GM18508 (cell line): Measurements from ENCODE around the gene DDX1.
"Not testable (repeated sequence)": the region's sequence is repeated elsewhere in the genome, so short reads cannot be mapped to it uniquely, and the experiment has no call there.

Experiments
- ATAC-seq: cut with Tn5 transposase; IDR thresholded peaks from one replicate; pipeline ENCODE4 v1.9.1; 2021; ENCODE audit warnings: moderate number of reproducible peaks; ENCODE audit not compliant: insufficient read depth, unreplicated experiment

The DDX1 gene

DNA sequence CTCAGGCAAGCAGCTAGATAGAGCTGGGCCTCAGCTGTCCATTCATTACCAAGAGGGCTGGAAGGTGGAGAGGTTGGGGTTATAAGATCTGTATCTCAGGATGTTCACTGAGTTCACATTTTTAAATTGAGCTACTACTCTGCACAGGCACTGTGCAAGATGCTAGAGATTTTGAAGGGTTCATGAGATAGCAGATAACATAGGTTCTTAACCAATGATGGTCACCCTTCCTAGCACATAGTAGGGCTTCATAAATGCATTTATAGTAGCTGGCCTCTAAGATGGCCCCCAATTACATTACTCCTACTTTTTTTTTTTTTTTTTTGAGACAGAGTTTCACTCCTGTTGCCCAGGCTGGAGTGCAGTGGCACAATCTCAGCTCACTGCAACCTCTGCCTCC, 79.7 kb downstream of the DDX1 start:
- ATAC-seq: no peak

DNA sequence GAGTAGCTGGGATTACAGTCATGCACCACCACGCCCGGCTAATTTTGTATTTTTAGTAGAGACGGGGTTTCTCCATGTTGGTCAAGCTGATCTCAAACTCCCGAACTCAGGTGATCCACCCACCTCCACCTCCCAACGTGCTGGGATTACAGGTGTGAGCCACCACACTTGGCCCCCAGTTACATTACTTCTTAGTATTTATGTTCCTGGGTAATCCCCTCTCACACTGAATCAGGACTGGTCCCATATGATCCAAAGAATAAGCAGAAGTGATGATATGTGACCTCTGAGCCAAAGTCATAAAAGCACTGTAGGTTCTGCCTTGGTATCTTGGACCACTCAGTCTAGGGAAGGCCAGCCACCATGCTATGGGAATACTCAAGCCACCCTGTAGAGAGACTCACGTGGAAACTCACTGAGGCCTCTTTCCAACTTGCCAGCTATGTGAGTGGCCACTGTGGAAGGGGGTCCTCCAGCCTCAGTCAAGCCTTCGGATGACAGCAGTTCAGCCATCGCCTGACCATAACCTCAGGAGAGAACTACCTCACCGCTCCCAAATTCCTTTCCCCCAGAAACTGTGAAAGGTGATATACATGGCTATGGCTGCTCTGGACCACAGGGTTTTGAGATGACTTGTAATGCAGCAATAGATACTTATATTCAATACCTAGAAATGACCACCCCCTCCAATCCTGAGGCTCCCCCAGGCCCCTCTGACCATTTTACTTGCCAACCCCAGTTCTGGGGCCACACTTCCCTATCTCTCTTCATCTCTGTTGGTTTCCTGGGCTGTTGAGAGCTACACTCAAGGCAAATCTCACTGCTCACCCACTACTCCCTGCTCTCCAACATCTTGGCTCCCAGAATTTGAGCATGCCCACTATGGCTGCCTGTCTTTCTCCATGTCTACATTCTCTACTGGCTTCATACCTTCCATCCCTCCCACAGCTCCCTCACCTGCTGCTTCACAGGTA, 80.5 kb downstream of the DDX1 start:
- no peak for ATAC-seq

DNA sequence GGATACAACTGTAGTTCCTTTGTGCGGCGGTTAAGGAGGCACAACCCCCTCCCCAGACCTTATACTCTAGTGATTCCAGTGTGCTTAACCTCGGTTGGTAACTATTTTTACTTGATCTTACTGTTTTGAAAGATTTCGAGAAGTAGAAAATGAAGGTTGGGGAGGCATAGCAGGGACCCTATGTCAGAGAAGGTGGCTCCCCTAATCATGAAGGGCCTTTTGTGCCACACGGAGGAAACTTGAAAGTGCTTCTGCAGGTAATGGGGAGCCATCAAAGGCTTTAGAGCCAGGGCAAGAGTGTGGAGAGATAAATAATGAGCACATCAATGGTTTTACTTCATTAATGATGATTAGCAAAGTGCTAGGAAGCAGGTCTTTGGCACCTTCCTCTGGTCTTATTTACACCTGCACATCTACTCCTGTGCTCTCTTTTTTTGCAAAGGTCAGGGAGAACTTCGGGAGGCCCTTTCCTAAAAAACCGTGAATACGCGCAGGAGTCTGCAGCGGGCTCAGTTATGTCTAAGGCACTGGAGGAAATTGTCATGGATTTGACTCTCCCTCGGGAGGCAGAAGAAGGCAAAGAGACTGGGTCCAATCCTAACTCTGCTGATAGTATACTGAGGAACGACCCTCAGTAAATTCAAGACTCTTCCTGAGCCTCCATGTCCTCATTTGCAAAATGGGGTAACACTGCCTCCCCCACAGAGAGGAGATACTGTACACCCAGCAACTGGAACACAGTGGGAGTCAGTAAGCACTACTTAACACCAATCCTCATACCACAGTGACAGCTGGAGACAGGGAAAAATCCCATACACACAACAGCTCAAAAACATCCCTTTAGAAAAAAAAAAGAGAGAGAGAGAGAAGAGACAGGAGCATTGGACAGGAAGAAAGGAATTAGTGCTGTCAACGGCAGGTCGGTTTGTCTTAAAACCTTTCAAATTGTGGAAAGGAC, 81.6 kb downstream of the DDX1 start:
- no peak for ATAC-seq

DNA sequence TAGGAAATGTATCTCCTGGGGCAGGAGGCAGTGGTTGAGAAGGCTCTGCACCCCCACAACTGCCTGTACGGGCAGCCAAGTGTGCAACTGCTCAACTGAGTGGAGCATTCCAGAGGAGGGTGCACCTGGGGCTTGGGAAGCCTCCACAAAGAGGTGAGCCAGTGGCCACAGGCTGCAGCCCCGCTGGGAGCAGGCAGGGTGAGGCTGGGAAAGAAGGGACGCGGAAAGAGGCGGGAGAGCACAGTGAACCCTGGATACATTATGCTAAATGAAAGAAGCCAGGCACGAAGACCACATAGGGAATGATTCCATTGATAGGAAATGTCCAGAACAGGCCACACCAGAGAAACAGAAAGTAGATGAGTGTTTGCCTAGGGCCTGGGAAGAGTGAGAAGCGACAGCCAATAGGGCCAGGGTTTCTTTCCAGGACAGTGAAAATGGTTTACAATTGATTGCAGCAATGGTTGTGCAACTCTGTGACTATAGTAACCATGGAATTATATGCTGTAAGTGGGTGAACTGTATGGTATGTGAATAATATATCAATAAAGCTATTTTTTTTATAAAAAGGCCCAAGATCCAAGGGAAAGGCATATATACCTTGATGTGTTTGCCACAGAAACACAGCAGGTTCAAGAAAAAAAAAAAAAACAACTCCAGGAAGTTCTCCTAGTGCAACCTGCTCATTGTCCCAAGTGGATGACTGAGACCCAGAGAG, 82.4 kb downstream of the DDX1 start:
- no peak for ATAC-seq

DNA sequence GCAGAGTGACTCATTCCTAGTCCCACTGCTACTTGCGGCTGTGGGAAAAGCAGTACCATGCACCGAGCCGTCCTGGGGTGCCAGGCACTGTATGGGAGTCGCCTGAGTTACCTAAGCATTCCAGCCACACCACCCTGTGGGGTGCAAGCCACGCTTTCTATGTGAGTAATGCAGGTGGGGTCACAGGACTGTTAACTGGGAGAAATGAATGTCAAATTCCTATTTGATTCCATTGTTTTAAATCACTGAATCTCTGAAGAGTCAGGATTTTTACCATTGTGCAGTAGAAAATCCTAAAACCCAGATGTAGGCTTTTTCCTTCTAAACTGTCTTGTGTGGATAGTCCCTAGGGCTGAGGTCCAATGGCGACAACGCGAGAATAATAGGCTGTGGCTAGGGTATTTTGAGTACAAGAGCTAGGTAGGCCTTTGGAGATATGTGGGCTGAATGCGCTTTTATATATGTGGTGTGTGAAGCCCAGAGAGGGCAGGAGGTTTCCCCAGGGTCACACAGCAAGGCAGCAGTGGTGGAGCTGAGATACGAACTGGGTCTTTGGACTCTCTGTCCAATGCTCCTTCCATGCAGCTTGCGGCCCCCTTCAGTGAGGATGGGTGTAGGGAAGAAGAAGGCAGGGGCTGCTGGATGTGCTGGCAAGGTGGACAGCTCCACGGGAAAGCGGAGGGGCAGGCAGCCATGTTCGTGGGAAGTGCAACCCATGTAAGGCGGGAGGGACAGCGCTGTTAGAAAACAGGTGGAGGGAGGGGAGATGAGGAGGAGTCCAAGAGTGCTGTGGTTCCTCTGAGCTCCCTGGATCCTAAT, 83.2 kb downstream of the DDX1 start:
- ATAC-seq: no peak

DNA sequence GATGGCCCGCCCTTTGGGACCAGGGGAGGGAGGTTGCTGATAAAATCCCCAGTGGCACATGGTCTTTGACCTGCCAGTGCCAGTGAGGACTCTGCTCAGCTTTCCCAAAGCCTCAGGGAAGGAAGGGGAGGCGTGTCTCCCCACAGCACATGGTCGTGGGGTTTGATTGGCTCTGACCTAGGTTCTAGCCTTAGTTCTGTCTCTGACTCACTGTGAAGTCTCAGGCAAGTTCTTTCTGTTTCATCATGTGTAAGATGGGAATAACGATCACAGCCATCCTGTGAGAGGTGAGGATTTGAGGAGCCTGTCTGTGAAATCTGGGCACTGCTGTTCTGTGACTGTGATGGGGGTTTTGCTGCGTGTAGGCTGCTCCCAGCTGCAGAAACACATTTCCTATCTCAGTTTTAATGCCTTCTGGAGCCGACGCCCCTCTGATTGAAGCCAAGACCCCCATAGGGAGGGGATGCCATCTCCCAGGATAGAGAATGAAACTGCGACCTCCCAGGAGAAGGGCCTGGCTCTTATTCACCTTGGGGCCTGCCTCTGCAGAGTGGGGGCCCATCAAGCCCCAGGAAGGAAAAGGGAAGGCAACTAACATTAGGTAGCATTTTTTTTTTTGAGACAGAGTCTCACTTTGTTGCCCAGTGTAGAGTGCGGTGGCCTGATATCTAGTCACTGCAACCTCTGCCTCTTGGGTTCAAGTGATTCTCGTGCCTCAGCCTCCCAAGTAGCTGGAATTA, 84.0 kb downstream of the DDX1 start:
- no peak for ATAC-seq

DNA sequence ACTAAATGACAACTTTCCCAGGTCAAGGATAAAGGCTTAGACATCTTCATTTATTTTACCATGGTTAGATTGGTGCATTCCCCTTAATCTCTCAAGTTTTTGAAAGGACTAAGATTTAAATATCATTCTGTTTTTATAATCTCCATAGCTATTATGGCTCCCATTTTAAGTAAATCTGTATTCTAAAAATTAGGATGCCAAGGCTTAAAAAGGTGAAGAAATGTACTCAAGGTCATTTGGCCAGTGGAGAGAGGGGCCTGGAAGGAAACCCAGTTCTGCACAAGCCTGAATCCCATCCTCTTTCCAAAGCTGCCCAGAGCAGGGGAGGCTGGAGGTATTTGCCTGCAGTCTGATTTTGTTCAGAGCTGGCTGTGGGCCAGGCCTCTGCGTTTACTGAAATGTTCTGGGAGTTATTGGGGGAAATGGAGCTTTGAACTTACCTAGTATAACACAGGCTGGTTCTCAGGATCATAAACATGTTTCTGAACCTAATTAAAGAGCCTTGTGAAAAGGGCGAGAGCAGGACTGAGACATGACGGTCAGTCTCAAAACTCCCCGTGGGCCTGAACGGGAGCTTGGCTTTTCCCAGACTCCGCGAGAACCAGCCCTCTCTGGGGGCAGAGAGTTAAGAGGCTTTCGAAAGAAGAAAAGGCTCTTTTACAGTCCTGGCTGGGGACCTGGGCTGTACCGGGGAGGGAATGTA, 85.6 kb downstream of the DDX1 start:
- no peak for ATAC-seq

DNA sequence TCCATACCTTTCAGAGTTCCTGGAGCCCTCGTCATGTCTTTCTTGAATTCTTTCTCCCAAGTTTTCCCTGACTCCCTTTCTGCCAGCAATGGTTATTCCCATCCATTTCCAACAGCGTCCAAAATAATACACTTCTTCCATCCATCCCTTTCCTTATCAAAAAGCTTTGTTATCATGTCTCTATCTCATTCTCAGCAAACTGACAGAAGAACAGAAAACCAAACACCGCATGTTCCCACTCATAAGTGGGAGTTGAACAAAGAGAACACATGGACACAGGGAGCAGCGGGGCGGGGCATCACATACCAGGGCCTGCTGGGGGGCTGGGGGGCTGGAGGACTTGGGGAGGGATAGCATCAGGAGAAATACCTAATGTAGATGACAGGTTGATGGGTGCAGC, 86.7 kb downstream of the DDX1 start:
- no peak for ATAC-seq

DNA sequence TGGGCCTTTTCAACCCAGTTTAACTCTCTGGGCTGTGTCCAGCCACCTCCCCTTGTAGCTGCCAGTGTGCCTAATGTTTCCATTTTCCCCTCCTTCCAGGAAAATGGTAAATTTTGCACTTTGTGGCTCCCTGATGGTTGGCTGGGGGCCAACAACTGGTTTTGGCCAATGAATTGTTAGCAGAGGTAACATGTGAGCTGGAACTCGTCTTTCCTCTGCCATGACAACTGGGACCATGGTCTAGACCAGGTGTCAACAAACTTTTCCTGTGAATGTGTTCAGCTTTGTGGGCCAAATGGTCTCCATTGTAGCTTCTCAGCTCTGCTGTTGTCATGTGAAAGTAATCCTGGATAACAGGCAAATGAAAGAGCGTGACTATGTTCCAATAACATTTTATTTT, 87.2 kb downstream of the DDX1 start:
- ATAC-seq: no peak

DNA sequence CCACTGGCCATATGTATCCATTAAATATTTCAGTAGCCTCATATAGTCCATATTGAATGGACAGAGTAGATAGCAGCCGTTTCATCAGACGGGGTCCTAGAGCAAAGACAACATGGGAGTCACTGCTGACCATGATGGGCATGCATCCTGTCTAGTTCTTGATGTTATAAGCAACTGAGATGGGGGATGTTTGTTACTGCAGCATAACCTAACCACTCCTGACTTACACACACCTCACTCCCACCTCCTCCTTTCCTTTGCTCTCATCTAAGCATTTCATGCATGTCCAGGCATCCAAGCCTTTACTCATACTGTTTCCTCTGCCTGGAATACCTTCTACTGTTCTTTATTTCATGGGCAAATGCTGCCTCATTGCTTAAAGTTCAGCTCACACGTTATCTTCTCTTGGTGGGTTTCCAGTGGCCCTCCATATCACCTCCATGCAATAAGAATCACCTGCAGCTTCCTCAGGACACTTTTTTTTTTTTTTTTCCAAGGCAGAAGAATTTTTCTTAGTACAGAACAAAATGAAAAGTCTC, 87.8 kb downstream of the DDX1 start:
- no peak for ATAC-seq

DNA sequence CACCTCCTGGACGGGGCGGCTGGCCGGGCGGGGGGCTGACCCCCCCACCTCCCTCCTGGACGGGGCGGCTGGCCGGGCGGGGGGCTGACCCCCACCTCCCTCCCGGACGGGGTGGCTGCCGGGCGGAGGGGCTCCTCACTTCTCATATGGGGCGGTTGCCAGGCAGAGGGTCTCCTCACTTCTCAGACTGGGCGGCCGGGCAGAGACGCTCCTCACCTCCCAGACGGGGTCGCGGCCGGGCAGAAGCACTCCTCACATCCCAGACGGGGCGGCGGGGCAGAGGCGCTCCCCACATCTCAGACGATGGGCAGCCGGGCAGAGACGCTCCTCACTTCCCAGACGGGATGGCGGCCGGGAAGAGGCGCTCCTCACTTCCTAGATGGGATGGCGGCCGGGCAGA, 88.5 kb downstream of the DDX1 start:
- not testable (repeated sequence) for ATAC-seq
